ENCODE results near the gene STX3. TPM values are rescaled to one million over a fixed set of nuclear protein-coding genes. Genes with fewer than 3 reads are reported as not detected.

Gene STX3
- total and polyA plus RNA-seq, 2 of the 8 experiments (the other 6 are each of a cell fraction or from before 2014, with no cell fraction given), result 50.5 to 56.1 TPM

DNA sequence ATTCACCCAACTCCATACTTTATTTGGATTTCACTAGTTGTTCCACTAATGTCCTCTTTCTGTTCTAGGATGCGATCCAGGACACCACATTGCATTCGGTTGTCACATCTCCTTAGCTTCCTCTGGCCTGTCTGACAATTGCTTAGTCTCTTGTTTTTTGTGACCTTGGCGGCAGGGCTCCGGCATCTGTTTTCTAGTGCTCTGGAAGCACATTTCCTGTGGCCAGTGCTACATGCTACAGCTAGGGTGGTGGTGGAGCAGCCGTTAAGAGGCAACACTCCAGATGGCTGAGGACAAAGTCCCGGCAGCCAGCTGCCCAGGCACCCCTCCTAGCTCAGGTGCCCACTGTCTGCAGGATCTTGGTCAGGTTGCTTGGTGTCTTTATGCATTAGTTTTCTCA is 6.8 kb downstream of the STX3 start (continued):
- TF ChIP-seq, protein P1, sequence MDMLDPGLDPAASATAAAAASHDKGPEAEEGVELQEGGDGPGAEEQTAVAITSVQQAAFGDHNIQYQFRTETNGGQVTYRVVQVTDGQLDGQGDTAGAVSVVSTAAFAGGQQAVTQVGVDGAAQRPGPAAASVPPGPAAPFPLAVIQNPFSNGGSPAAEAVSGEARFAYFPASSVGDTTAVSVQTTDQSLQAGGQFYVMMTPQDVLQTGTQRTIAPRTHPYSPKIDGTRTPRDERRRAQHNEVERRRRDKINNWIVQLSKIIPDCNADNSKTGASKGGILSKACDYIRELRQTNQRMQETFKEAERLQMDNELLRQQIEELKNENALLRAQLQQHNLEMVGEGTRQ (IDR thresholded peaks at IDR 0.05; ENCODE audit: low read length), result no peak
- no peak for TF ChIP-seq JUN (IDR thresholded peaks at IDR 0.05; ENCODE audit: low read depth, low read length)
- no peak for TF ChIP-seq NANOG (IDR thresholded peaks at IDR 0.05; ENCODE audit: insufficient read depth, low read depth, low read length, poor library complexity, severe bottlenecking)
- TF ChIP-seq RBBP5 (IDR thresholded peaks at IDR 0.05; ENCODE audit: borderline replicate concordance, low read depth, low read length), result no peak

All from H1 (cell line).